ENCODE results near the gene GLIS1.

The GLIS1 gene

GRCh38 chr1:53600001-53600400 is 139.0 kb downstream of the GLIS1 start:
- DNase-seq (ENCODE audit: low spot score): no peak
- TF ChIP-seq CTCF (IDR thresholded peaks at IDR 0.05; ENCODE audit: extremely low read depth, missing control alignments): no peak

- DNase-seq (ENCODE audit: low spot score): no peak
- TF ChIP-seq CTCF (IDR thresholded peaks at IDR 0.05; ENCODE audit: extremely low read depth, missing control alignments): no peak
Observed at GRCh38 chr1:53599481-53599880, 139.5 kb downstream of the GLIS1 start.

- DNase-seq (ENCODE audit: low spot score): no peak
- TF ChIP-seq CTCF (IDR thresholded peaks at IDR 0.05; ENCODE audit: extremely low read depth, missing control alignments): no peak
Observed at GRCh38 chr1:53598966-53599365, 140.0 kb downstream of the GLIS1 start.

- TF ChIP-seq CTCF (IDR thresholded peaks at IDR 0.05; ENCODE audit: extremely low read depth, missing control alignments): no peak
- DNase-seq (ENCODE audit: low spot score): no peak
Observed at GRCh38 chr1:53595906-53596305, 143.1 kb downstream of the GLIS1 start.

- DNase-seq (ENCODE audit: low spot score): no peak
- TF ChIP-seq CTCF (IDR thresholded peaks at IDR 0.05; ENCODE audit: extremely low read depth, missing control alignments): no peak
Observed at GRCh38 chr1:53594391-53595180, 144.4 kb downstream of the GLIS1 start.

GRCh38 chr1:53593758-53594380 is 145.1 kb downstream of the GLIS1 start:
- no peak for TF ChIP-seq CTCF (IDR thresholded peaks at IDR 0.05; ENCODE audit: extremely low read depth, missing control alignments)
- DNase-seq (ENCODE audit: low spot score): no peak

- no peak for DNase-seq (ENCODE audit: low spot score)
Observed at GRCh38 chr1:53592985-53593757, 145.8 kb downstream of the GLIS1 start.

More at GRCh38 chr1:53592985-53593757, 145.8 kb downstream of the GLIS1 start:
- TF ChIP-seq CTCF (IDR thresholded peaks at IDR 0.05; ENCODE audit: extremely low read depth, missing control alignments): no peak

All from GM20000 (cell line).